Measurements from ENCODE around the gene CACNA1C. TPM values are rescaled to one million over a fixed set of nuclear protein-coding genes. Genes with fewer than 3 reads are reported as not detected.

The CACNA1C gene
- total RNA-seq, 2 experiments from 2014 or later = 0.69 to 1.4 TPM

GRCh38 chr12:2265461-2266167 is 212.8 kb downstream of the CACNA1C start:
- H3K4me1 ChIP-seq (ENCODE audit: insufficient read depth, low read length, poor library complexity, severe bottlenecking) = no peaks in the 10 kb centered on the region

GRCh38 chr12:2266666-2267620 is 214.2 kb downstream of the CACNA1C start:
- no peaks in the 10 kb centered on the region for H3K9me2 ChIP-seq (ENCODE audit: insufficient read depth, low read length)
- H3K36me3 ChIP-seq (ENCODE audit: insufficient read depth, low read length) = no peaks in the 10 kb centered on the region
- no peak overlapping the region for H3K27ac ChIP-seq (ENCODE audit: low read depth, low read length, poor library complexity, severe bottlenecking)
- H2AFZ ChIP-seq (ENCODE audit: low read length) = no peak overlapping the region
- no peaks in the 10 kb centered on the region for H4K20me1 ChIP-seq (ENCODE audit: insufficient read depth, low read length)
- ChIA-PET CTCF (ENCODE audit: unreplicated experiment) (no interaction called here), POLR2A (interaction anchor here (1.7 kb wide), 1 partner anchor 17 kb away, joined by 4 read pairs; no protein-coding TSS in a partner anchor)
- intact Hi-C loops (cut with micrococcal nuclease; ENCODE audit: unreplicated experiment) = no loop called here
- H3K4me1 ChIP-seq (ENCODE audit: insufficient read depth, low read length, poor library complexity, severe bottlenecking) = no peaks in the 10 kb centered on the region
- H3K4me3 ChIP-seq (ENCODE audit: low read depth, low read length, poor library complexity, severe bottlenecking) = no peak overlapping the region
- TF ChIP-seq EZH2phosphoT487 (IDR thresholded peaks at IDR 0.05; ENCODE audit: borderline replicate concordance, low read depth, low read length) (no peak), CTCF (conservative IDR thresholded peaks at IDR 0.05; ENCODE audit: low read length) (no peak)
- no TSS peak for BruUV-seq (replicated peaks)
- no peak overlapping the region for H3K4me2 ChIP-seq (ENCODE audit: low read length)
- DNase-seq (ENCODE audit: low spot score) = no peak
- H3K9me3 ChIP-seq (ENCODE audit: low read length) = no peaks in the 10 kb centered on the region
- H3K79me2 ChIP-seq (ENCODE audit: insufficient read depth, low read depth, low read length) = no peaks in the 10 kb centered on the region

More at GRCh38 chr12:2265461-2266167, 212.8 kb downstream of the CACNA1C start:
- Histone ChIP-seq H3K27ac (ENCODE audit: low read depth, low read length, poor library complexity, severe bottlenecking) (no peak overlapping the region), H3K36me3 (ENCODE audit: insufficient read depth, low read length) (no peaks in the 10 kb centered on the region), H4K20me1 (ENCODE audit: insufficient read depth, low read length) (no peaks in the 10 kb centered on the region), H3K9me3 (ENCODE audit: low read length) (no peaks in the 10 kb centered on the region), H3K4me2 (ENCODE audit: low read length) (no peak overlapping the region), H2AFZ (ENCODE audit: low read length) (no peak overlapping the region), H3K9me2 (ENCODE audit: insufficient read depth, low read length) (no peaks in the 10 kb centered on the region), H3K4me3 (ENCODE audit: low read depth, low read length, poor library complexity, severe bottlenecking) (no peak overlapping the region), H3K79me2 (ENCODE audit: insufficient read depth, low read depth, low read length) (no peaks in the 10 kb centered on the region)
- DNase-seq (ENCODE audit: low spot score) = no peak
- POLR2A ChIA-PET = interaction anchor here (1.7 kb wide), 1 partner anchor 16 kb away, joined by 4 read pairs; no protein-coding TSS in a partner anchor
- no TSS peak for BruUV-seq (replicated peaks)
- no peak for TF ChIP-seq EZH2phosphoT487 (IDR thresholded peaks at IDR 0.05; ENCODE audit: borderline replicate concordance, low read depth, low read length)
- no peak for TF ChIP-seq CTCF (conservative IDR thresholded peaks at IDR 0.05; ENCODE audit: low read length)
- intact Hi-C loops (cut with micrococcal nuclease; ENCODE audit: unreplicated experiment) = no loop called here
- CTCF ChIA-PET (ENCODE audit: unreplicated experiment) = no interaction called here
